PC-3 (cell line): ENCODE data around the gene RAB31.

Experiments
- EZH2 ChIP-seq: fragments of 300-600 bp; sonication (generic); IDR thresholded peaks from one replicate; pipeline ENCODE4 v1.6.1; 2017; ENCODE audit warnings: antibody characterized with exemption, mild to moderate bottlenecking, low read length; ENCODE audit not compliant: unreplicated experiment
- EZH2phosphoT487 ChIP-seq: fragments of 300-600 bp; sonication (generic); IDR thresholded peaks from 2 replicates; pipeline ENCODE4 v1.6.1; 2018; ENCODE audit warnings: mild to moderate bottlenecking, antibody characterized with exemption, low read length, borderline replicate concordance
- TF ChIP-seq, protein P1 (sequence below): fragments of 300-600 bp; sonication (generic); conservative IDR thresholded peaks from 2 replicates; pipeline ENCODE4 v1.5.1; 2017; ENCODE audit warnings: antibody characterized with exemption, low read depth, mild to moderate bottlenecking, low read length

DNA sequence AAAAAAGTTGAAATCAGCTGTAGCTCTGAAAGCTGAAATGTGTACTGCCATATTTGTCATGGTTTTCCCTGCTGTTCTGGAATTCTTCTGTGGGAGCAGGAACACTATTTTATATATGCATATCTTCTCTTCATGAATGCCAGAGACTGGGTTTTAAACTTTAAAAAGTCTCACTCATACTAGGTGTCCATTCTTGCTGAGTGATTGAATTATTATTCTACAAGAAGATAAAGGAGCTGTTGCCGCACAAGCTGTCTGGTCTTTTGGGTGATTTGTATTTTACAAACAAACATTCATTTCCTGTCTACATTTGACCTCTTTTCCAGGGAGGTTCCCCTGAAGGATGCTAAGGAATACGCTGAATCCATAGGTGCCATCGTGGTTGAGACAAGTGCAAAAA, 137.2 kb downstream of the RAB31 start:
- no peak for TF ChIP-seq EZH2
- no peak for TF ChIP-seq EZH2phosphoT487
- TF ChIP-seq, protein P1, sequence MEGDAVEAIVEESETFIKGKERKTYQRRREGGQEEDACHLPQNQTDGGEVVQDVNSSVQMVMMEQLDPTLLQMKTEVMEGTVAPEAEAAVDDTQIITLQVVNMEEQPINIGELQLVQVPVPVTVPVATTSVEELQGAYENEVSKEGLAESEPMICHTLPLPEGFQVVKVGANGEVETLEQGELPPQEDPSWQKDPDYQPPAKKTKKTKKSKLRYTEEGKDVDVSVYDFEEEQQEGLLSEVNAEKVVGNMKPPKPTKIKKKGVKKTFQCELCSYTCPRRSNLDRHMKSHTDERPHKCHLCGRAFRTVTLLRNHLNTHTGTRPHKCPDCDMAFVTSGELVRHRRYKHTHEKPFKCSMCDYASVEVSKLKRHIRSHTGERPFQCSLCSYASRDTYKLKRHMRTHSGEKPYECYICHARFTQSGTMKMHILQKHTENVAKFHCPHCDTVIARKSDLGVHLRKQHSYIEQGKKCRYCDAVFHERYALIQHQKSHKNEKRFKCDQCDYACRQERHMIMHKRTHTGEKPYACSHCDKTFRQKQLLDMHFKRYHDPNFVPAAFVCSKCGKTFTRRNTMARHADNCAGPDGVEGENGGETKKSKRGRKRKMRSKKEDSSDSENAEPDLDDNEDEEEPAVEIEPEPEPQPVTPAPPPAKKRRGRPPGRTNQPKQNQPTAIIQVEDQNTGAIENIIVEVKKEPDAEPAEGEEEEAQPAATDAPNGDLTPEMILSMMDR: no peak
